Chondrocyte (in vitro differentiated cells): ENCODE measurements around the gene NF1. TPM values are rescaled to one million over a fixed set of nuclear protein-coding genes. Genes with fewer than 3 reads are reported as not detected.
A peak's percentile ranks its signal among the peaks of the same experiment; 100 is the strongest.
"Not testable (repeated sequence)": the region's sequence is repeated elsewhere in the genome, so short reads cannot be mapped to it uniquely, and the experiment has no call there.

Experiments used
- DNase-seq: peaks from one replicate; pipeline ENCODE4 v3.0.0; 2021; ENCODE audit warnings: mixed read lengths, low spot score
- H3K27ac Mint-ChIP-seq: one replicate; pipeline ENCODE4 v1.8.0; 2021; ENCODE audit warnings: mild to moderate bottlenecking, moderate library complexity, mixed read lengths; ENCODE audit not compliant: unreplicated experiment
- H3K27me3 Mint-ChIP-seq: 2 replicates; pipeline ENCODE4 v1.8.0; 2021; ENCODE audit warnings: low read depth, mixed read lengths
- H3K36me3 Mint-ChIP-seq: 2 replicates; pipeline ENCODE4 v1.8.0; 2021; ENCODE audit warnings: low read depth, mixed read lengths
- H3K4me1 Mint-ChIP-seq: 2 replicates; pipeline ENCODE4 v1.8.0; 2021; ENCODE audit warnings: low read depth, mild to moderate bottlenecking, mixed read lengths
- H3K4me3 Mint-ChIP-seq: one replicate; pipeline ENCODE4 v1.8.0; 2021; ENCODE audit warnings: mild to moderate bottlenecking, moderate library complexity, mixed read lengths; ENCODE audit not compliant: unreplicated experiment
- H3K9me3 Mint-ChIP-seq: 2 replicates; pipeline ENCODE4 v1.8.0; 2021; ENCODE audit warnings: low read depth, mixed read lengths
- CTCF ChIP-seq: fragments of 200-600 bp; sonication (generic); IDR thresholded peaks from 2 replicates; pipeline ENCODE4 v1.5.0; 2021; ENCODE audit warnings: antibody characterized with exemption, mild to moderate bottlenecking, moderate library complexity
- total RNA-seq: library from RNA; stranded (reverse); gene quantifications from 3 replicates; pipeline ENCODE4 v1.2.1, GENCODE V29; 2021

The NF1 gene
- total RNA-seq, 1 donor from 2014 or later = 48.2 TPM

DNA sequence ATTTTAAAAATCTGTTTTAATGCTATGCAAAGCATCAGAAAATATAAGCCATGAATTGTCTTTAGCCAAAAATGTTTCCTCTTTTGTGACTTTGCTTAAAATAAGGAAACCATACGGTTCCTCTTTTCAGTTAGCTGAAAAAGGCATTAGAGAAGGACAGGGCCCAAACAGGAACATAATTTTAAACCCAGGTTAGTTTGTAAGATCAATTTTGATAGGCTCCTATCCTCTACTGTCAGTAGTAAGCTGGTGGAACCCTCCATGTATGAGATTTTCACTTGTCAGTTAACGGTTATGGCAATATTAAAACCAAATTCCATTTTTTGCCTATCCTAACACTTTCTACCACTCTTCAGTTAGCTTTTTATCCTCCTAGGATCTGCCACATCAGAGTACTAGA lies 214.8 kb downstream of the NF1 start:
- H3K27ac Mint-ChIP-seq = no peak overlapping the region
- no peak for DNase-seq
- H3K4me3 Mint-ChIP-seq = no peak overlapping the region
- no peaks in the 10 kb centered on the region for H3K27me3 Mint-ChIP-seq
- H3K4me1 Mint-ChIP-seq = peaks cover 12% of the 10 kb centered on the region
- H3K9me3 Mint-ChIP-seq = no peaks in the 10 kb centered on the region
- TF ChIP-seq CTCF = no peak
- peaks cover 3% of the 10 kb centered on the region for H3K36me3 Mint-ChIP-seq

DNA sequence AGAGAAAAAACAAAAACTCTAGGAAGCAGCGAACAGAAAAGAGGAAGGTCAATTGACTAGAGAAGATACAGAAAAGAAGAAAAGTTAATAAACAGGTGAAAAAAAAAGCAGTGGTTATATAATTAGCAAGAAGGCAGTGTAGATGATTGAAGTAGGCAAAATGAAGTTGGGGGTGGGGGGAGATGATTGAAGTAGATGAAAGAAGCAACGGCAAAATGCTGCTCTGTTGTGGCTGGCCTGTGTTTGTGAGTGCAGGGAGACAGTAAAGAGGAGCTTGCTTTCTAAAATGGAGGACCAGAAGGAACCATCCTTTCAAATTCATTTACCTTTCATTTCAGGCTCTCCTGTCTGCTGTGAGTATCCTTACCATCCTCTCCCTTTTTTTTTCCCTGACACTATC lies 215.5 kb downstream of the NF1 start:
- no peak for DNase-seq
- Mint-ChIP-seq H3K4me1 (peaks cover 12% of the 10 kb centered on the region), H3K9me3 (no peaks in the 10 kb centered on the region), H3K27ac (no peak overlapping the region), H3K4me3 (no peak overlapping the region), H3K36me3 (peaks cover 3% of the 10 kb centered on the region), H3K27me3 (no peaks in the 10 kb centered on the region)
- TF ChIP-seq CTCF = no peak

DNA sequence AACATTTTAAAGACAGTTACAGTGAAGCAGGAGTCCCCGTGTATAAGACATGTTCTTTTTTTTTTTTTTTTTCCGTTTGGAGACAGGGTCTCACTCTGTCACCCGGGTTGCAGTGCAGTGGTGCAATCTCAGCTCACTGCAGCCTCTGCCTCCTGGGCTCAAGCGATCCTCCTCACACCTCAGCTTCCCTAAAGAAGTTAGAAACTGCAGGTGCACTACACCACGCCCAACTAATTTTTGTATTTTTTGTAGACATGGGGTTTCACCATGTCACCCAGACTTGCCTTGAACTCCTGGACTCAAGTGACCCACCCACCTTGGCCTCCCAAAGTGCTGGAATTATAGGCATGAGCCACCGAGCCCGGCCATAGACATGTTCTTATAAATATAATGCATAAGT lies 216.1 kb downstream of the NF1 start:
- Mint-ChIP-seq H3K27me3 (no peaks in the 10 kb centered on the region), H3K36me3 (peaks cover 3% of the 10 kb centered on the region), H3K4me3 (no peak overlapping the region), H3K4me1 (peaks cover 12% of the 10 kb centered on the region), H3K9me3 (no peaks in the 10 kb centered on the region), H3K27ac (no peak overlapping the region)
- no peak for TF ChIP-seq CTCF
- DNase-seq = no peak

DNA sequence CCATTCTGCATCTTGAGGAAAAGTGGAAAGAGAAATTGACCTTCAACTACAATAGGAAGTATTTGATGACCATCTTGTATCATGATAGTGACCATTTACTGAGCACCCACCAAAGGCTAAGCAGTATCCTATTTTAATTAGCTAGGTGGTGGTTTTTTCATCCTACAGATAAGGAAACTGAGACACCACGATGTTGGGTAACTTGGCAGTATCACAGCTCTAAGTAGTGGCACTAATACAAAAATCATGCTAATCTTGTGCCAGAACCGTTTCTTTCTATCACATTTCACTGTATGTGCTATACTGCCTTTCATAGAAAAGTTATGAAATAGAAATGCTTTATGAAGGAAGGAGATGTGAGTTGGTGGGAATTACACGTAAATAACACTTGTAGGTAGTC lies 216.7 kb downstream of the NF1 start:
- no peak for TF ChIP-seq CTCF
- Mint-ChIP-seq H3K27me3 (no peaks in the 10 kb centered on the region), H3K9me3 (no peaks in the 10 kb centered on the region), H3K4me1 (peaks cover 12% of the 10 kb centered on the region), H3K27ac (no peak overlapping the region), H3K36me3 (peaks cover 3% of the 10 kb centered on the region), H3K4me3 (no peak overlapping the region)
- no peak for DNase-seq

- peaks cover 12% of the 10 kb centered on the region for H3K4me1 Mint-ChIP-seq
- H3K4me3 Mint-ChIP-seq, H3K9me3 Mint-ChIP-seq, H3K27ac Mint-ChIP-seq, H3K36me3 Mint-ChIP-seq, DNase-seq, H3K27me3 Mint-ChIP-seq: not testable (repeated sequence)
These were observed 217.4 kb downstream of the NF1 start for GRCh38 chr17:31312223-31312622.

DNA sequence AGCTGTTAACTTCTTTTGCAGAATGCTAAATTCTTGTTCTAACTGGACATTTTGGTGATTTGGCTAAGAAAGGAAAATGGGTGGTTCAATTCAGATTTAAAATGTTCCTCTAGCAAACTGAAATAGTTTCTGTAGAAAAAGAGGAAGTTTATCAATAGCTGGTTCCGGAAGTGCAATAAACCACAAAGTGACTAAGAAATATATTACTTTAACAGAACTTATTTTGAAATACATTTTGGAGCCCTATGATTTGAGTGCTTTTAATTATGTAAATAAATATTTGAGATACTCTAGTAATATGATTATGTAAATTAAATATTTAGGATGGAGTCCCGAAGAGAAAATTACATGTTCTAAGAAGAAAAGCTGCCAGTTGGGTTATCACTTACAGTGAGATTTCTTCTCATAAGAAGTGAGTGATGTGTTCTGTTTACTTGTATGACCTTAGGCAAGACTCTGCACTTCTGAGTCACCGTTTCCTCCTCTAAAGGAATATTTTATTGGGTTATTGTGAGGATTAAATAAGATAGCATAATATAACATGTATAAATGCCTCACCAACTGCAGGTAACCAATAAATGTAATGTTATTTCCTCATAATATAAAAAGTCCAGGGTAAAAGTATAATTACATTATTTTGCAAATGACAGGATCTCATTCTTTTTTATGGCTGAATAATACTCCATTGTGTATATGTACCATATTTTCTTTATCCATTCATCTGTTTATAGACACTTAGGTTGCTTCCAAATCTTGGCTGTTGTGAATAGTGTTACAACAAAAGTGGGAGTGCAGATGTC lies 219.4 kb downstream of the NF1 start, which contains the start of gene EVI2B:
Gene EVI2B, minus strand, starts transcription at position 73 of the 800 bp plus-strand sequence. CDS start 8,445 bp downstream, outside the sequence.
- H3K27me3 Mint-ChIP-seq = no peaks in the 10 kb centered on the region
- no peaks in the 10 kb centered on the region for H3K9me3 Mint-ChIP-seq
- H3K4me3 Mint-ChIP-seq = no peak within 1 kb of the TSS

More for the DNA sequence above, 219.4 kb downstream of the NF1 start, which contains the start of gene EVI2B:
- no peak for TF ChIP-seq CTCF
- no peak for DNase-seq
- H3K36me3 Mint-ChIP-seq = no peaks in the 10 kb centered on the region
- peaks cover 12% of the 10 kb centered on the region for H3K4me1 Mint-ChIP-seq
- peak within 1 kb of the TSS; percentile 27 for H3K27ac Mint-ChIP-seq
